ENCODE results near the gene PSMC3.
A peak's percentile ranks its signal among the peaks of the same experiment; 100 is the strongest.

PSMC3 gene

GRCh38 chr11:47413908-47414684 lies 12.1 kb downstream of the PSMC3 start:
- no peak for DNase-seq (ENCODE audit: low read depth in 2 of 2)

GRCh38 chr11:47413351-47413750 lies 12.9 kb downstream of the PSMC3 start:
- DNase-seq (ENCODE audit: low read depth in 2 of 2): no peak

GRCh38 chr11:47411884-47412746 lies 14.1 kb downstream of the PSMC3 start:
- no peak for DNase-seq (ENCODE audit: low read depth in 2 of 2)

- DNase-seq (ENCODE audit: low read depth in 2 of 2): no peak
Observed at GRCh38 chr11:47410370-47411264, 15.6 kb downstream of the PSMC3 start.

GRCh38 chr11:47409440-47410369 lies 16.5 kb downstream of the PSMC3 start:
- DNase-seq (ENCODE audit: low read depth in 2 of 2): no peak

GRCh38 chr11:47408598-47409439 lies 17.4 kb downstream of the PSMC3 start:
- DNase-seq (ENCODE audit: low read depth in 2 of 2): no peak

GRCh38 chr11:47407746-47408590 lies 18.3 kb downstream of the PSMC3 start, which contains the start of gene SLC39A13:
TSS of gene SLC39A13 (plus strand) at chr11:47408590. CDS start at chr11:47410095, 1,505 bp downstream.
- peak; percentile 82 to 85 for DNase-seq (ENCODE audit: low read depth in 2 of 2)

- DNase-seq (ENCODE audit: low read depth in 2 of 2): no peak
Observed at GRCh38 chr11:47406896-47407745, 19.1 kb downstream of the PSMC3 start.

GRCh38 chr11:47403571-47403970 lies 22.7 kb downstream of the PSMC3 start:
- DNase-seq (ENCODE audit: low read depth in 2 of 2): no peak

- no peak for DNase-seq (ENCODE audit: low read depth in 2 of 2)
Observed at GRCh38 chr11:47403135-47403534, 23.1 kb downstream of the PSMC3 start.

GRCh38 chr11:47400768-47401279 lies 25.4 kb downstream of the PSMC3 start:
- DNase-seq (ENCODE audit: low read depth in 2 of 2): no peak

GRCh38 chr11:47399860-47400767 lies 26.1 kb downstream of the PSMC3 start:
- DNase-seq (ENCODE audit: low read depth in 2 of 2): no peak

GRCh38 chr11:47398551-47398950 lies 27.7 kb downstream of the PSMC3 start:
- no peak for DNase-seq (ENCODE audit: low read depth in 2 of 2)

GRCh38 chr11:47398011-47398410 lies 28.2 kb downstream of the PSMC3 start:
- no peak for DNase-seq (ENCODE audit: low read depth in 2 of 2)

- no peak for DNase-seq (ENCODE audit: low read depth in 2 of 2)
Observed at GRCh38 chr11:47396049-47396320, 30.3 kb downstream of the PSMC3 start.

- DNase-seq (ENCODE audit: low read depth in 2 of 2): no peak
Observed at GRCh38 chr11:47395223-47396048, 30.8 kb downstream of the PSMC3 start.

All from activated CD8-positive, alpha-beta memory T cell treated with anti-CD3 and anti-CD28 coated beads for 4 hours (primary cell).